ENCODE measurements around the gene PDE9A. TPM values are rescaled to one million over a fixed set of nuclear protein-coding genes. Genes with fewer than 3 reads are reported as not detected.
A peak's percentile ranks its signal among the peaks of the same experiment; 100 is the strongest.

PDE9A gene
- total RNA-seq, 5 donors from 2014 or later (not counting 1 experiment from before 2014, with no cell fraction given), result 11.5 to 18.3 (median 16.1) TPM

- H3K36me3 Mint-ChIP-seq, result peaks cover 21% of the 10 kb centered on the region
- H3K4me3 Mint-ChIP-seq, result no peak overlapping the region
- ATAC-seq (replicated peaks in 1 of 4), result no peak
- H3K27ac Mint-ChIP-seq, result peak overlapping the region in 1 of 2 donors; percentile 34
- no peaks in the 10 kb centered on the region for H3K27me3 Mint-ChIP-seq
- Histone ChIP-seq H3K27me3 (replicated peaks in 1 of 2; ENCODE audit: control insufficient read depth in 2 of 2, extremely low read depth in 1 of 2, insufficient read depth in 2 of 2, low read length in 1 of 2) (peaks cover 0 to 7% of the 10 kb centered on the region in 2 experiments), H3K4me3 (ENCODE audit: control insufficient read depth in 1 of 2, extremely low read depth in 1 of 2, low read length in 1 of 2) (no peak overlapping the region), H3K4me1 (ENCODE audit: control insufficient read depth in 1 of 2, extremely low read depth in 1 of 2, insufficient read depth in 2 of 2, low read length in 2 of 2) (no peaks in the 10 kb centered on the region), H3K36me3 (ENCODE audit: control insufficient read depth in 2 of 2, extremely low read depth in 1 of 2, insufficient read depth in 1 of 2, low read length in 1 of 2) (no peaks in the 10 kb centered on the region), H3K9me3 (no peaks in the 10 kb centered on the region), H3K27ac (ENCODE audit: low read length) (no peak overlapping the region)
- peaks cover 3 to 5% (median 4%) of the 10 kb centered on the region in 3 donors for H3K9me3 Mint-ChIP-seq
- peaks cover 2 to 17% (median 11%) of the 10 kb centered on the region in 3 donors for H3K4me1 Mint-ChIP-seq
- CTCF ChIA-PET, result no interaction called here
- 76% methylated on average over 12 of the region's 12 CpGs for WGBS (ENCODE audit: insufficient coverage)
- POLR2A ChIA-PET, result no interaction called here
- DNase-seq, result no peak
Observed at GRCh38 chr21:42724226-42724920, 71.0 kb downstream of the PDE9A start.

GRCh38 chr21:42725416-42725930, 72.1 kb downstream of the PDE9A start:
- H3K27ac Mint-ChIP-seq, result no peak overlapping the region
- WGBS (ENCODE audit: insufficient coverage), result 89% methylated on average over 10 of the region's 15 CpGs
- no peak overlapping the region for H3K4me3 Mint-ChIP-seq
- H3K27me3 ChIP-seq (replicated peaks in 1 of 2; ENCODE audit: control insufficient read depth in 2 of 2, extremely low read depth in 1 of 2, insufficient read depth in 2 of 2, low read length in 1 of 2), result peaks cover 0 to 7% of the 10 kb centered on the region in 2 experiments
- H3K27me3 Mint-ChIP-seq, result no peaks in the 10 kb centered on the region
- H3K9me3 ChIP-seq, result no peaks in the 10 kb centered on the region
- H3K4me1 ChIP-seq (ENCODE audit: control insufficient read depth in 1 of 2, extremely low read depth in 1 of 2, insufficient read depth in 2 of 2, low read length in 2 of 2), result no peaks in the 10 kb centered on the region
- ChIA-PET POLR2A (no interaction called here), CTCF (no interaction called here)
- H3K4me3 ChIP-seq (ENCODE audit: control insufficient read depth in 1 of 2, extremely low read depth in 1 of 2, low read length in 1 of 2), result no peak overlapping the region
- no peak for DNase-seq
- peaks cover 22% of the 10 kb centered on the region for H3K36me3 Mint-ChIP-seq
- H3K4me1 Mint-ChIP-seq, result peaks cover 2 to 17% (median 13%) of the 10 kb centered on the region in 3 donors
- H3K9me3 Mint-ChIP-seq, result peaks cover 3 to 10% (median 7%) of the 10 kb centered on the region in 3 donors
- no peak for ATAC-seq (replicated peaks in 1 of 4)
- no peak overlapping the region for H3K27ac ChIP-seq (ENCODE audit: low read length)
- no peaks in the 10 kb centered on the region for H3K36me3 ChIP-seq (ENCODE audit: control insufficient read depth in 2 of 2, extremely low read depth in 1 of 2, insufficient read depth in 1 of 2, low read length in 1 of 2)

- no peak overlapping the region for H3K27ac ChIP-seq (ENCODE audit: low read length)
- H3K4me3 Mint-ChIP-seq, result no peak overlapping the region
- WGBS (ENCODE audit: insufficient coverage), result 91% methylated on average over 10 of the region's 19 CpGs
- H3K9me3 ChIP-seq, result no peaks in the 10 kb centered on the region
- H3K27ac Mint-ChIP-seq, result no peak overlapping the region
- ATAC-seq (replicated peaks in 1 of 4) (no peak), DNase-seq (no peak)
- peaks cover 2 to 9% of the 10 kb centered on the region in 2 experiments for H3K4me1 ChIP-seq (ENCODE audit: control insufficient read depth in 1 of 2, extremely low read depth in 1 of 2, insufficient read depth in 2 of 2, low read length in 2 of 2)
- peaks cover 0 to 5% of the 10 kb centered on the region in 2 donors for H3K36me3 ChIP-seq (ENCODE audit: control insufficient read depth in 2 of 2, extremely low read depth in 1 of 2, insufficient read depth in 1 of 2, low read length in 1 of 2)
- POLR2A ChIA-PET, result no interaction called here
- peaks cover 35% of the 10 kb centered on the region for H3K36me3 Mint-ChIP-seq
- H3K4me1 Mint-ChIP-seq, result peaks cover 31 to 35% (median 32%) of the 10 kb centered on the region in 3 donors
- peaks cover 3 to 10% (median 7%) of the 10 kb centered on the region in 3 donors for H3K9me3 Mint-ChIP-seq
- CTCF ChIA-PET, result no interaction called here
- H3K27me3 Mint-ChIP-seq, result no peaks in the 10 kb centered on the region
- no peaks in the 10 kb centered on the region for H3K27me3 ChIP-seq (replicated peaks in 1 of 2; ENCODE audit: control insufficient read depth in 2 of 2, extremely low read depth in 1 of 2, insufficient read depth in 2 of 2, low read length in 1 of 2)
- H3K4me3 ChIP-seq (ENCODE audit: control insufficient read depth in 1 of 2, extremely low read depth in 1 of 2, low read length in 1 of 2), result no peak overlapping the region
Observed at GRCh38 chr21:42731264-42732032, 78.0 kb downstream of the PDE9A start.

GRCh38 chr21:42732033-42732410, 78.6 kb downstream of the PDE9A start:
- Mint-ChIP-seq H3K4me1 (peaks cover 34 to 41% (median 38%) of the 10 kb centered on the region in 3 donors), H3K36me3 (peaks cover 35% of the 10 kb centered on the region), H3K4me3 (no peak overlapping the region), H3K9me3 (peaks cover 3 to 10% (median 7%) of the 10 kb centered on the region in 3 donors), H3K27ac (no peak overlapping the region), H3K27me3 (no peaks in the 10 kb centered on the region)
- Histone ChIP-seq H3K4me1 (ENCODE audit: control insufficient read depth in 1 of 2, extremely low read depth in 1 of 2, insufficient read depth in 2 of 2, low read length in 2 of 2) (peaks cover 4 to 15% of the 10 kb centered on the region in 2 experiments), H3K27me3 (replicated peaks in 1 of 2; ENCODE audit: control insufficient read depth in 2 of 2, extremely low read depth in 1 of 2, insufficient read depth in 2 of 2, low read length in 1 of 2) (no peaks in the 10 kb centered on the region), H3K27ac (ENCODE audit: low read length) (no peak overlapping the region), H3K9me3 (no peaks in the 10 kb centered on the region), H3K36me3 (ENCODE audit: control insufficient read depth in 2 of 2, extremely low read depth in 1 of 2, insufficient read depth in 1 of 2, low read length in 1 of 2) (peaks cover 0 to 5% of the 10 kb centered on the region in 2 donors), H3K4me3 (ENCODE audit: control insufficient read depth in 1 of 2, extremely low read depth in 1 of 2, low read length in 1 of 2) (no peak overlapping the region)
- POLR2A ChIA-PET, result no interaction called here
- ATAC-seq (replicated peaks in 1 of 4), result no peak
- WGBS (ENCODE audit: insufficient coverage), result 85% methylated on average over 8 of the region's 12 CpGs
- DNase-seq, result no peak
- CTCF ChIA-PET, result no interaction called here

- Histone ChIP-seq H3K4me1 (ENCODE audit: control insufficient read depth in 1 of 2, extremely low read depth in 1 of 2, insufficient read depth in 2 of 2, low read length in 2 of 2) (peaks cover 12 to 25% of the 10 kb centered on the region in 2 experiments), H3K27me3 (replicated peaks in 1 of 2; ENCODE audit: control insufficient read depth in 2 of 2, extremely low read depth in 1 of 2, insufficient read depth in 2 of 2, low read length in 1 of 2) (no peaks in the 10 kb centered on the region), H3K4me3 (ENCODE audit: control insufficient read depth in 1 of 2, extremely low read depth in 1 of 2, low read length in 1 of 2) (no peak overlapping the region), H3K36me3 (ENCODE audit: control insufficient read depth in 2 of 2, extremely low read depth in 1 of 2, insufficient read depth in 1 of 2, low read length in 1 of 2) (peaks cover 0 to 5% of the 10 kb centered on the region in 2 donors), H3K9me3 (no peaks in the 10 kb centered on the region), H3K27ac (ENCODE audit: low read length) (no peak overlapping the region)
- peak in 1 of 35 experiments; percentile 3 for DNase-seq
- 91% methylated on average over 4 of the region's 7 CpGs for WGBS (ENCODE audit: insufficient coverage)
- no peak overlapping the region for H3K4me3 Mint-ChIP-seq
- H3K27ac Mint-ChIP-seq, result peak overlapping the region; percentile 32 to 55
- H3K4me1 Mint-ChIP-seq, result peaks cover 45 to 52% (median 49%) of the 10 kb centered on the region in 3 donors
- H3K27me3 Mint-ChIP-seq, result no peaks in the 10 kb centered on the region
- no peak for ATAC-seq (replicated peaks in 1 of 4)
- peaks cover 3 to 10% (median 7%) of the 10 kb centered on the region in 3 donors for H3K9me3 Mint-ChIP-seq
- ChIA-PET CTCF (no interaction called here), POLR2A (no interaction called here)
- peaks cover 35% of the 10 kb centered on the region for H3K36me3 Mint-ChIP-seq
Observed at GRCh38 chr21:42733037-42733627, 79.7 kb downstream of the PDE9A start.

- peaks cover 51 to 58% (median 56%) of the 10 kb centered on the region in 3 donors for H3K4me1 Mint-ChIP-seq
- 100% methylated on average over 1 of the region's 7 CpGs for WGBS (ENCODE audit: insufficient coverage)
- Histone ChIP-seq H3K9me3 (no peaks in the 10 kb centered on the region), H3K4me3 (ENCODE audit: control insufficient read depth in 1 of 2, extremely low read depth in 1 of 2, low read length in 1 of 2) (no peak overlapping the region), H3K4me1 (ENCODE audit: control insufficient read depth in 1 of 2, extremely low read depth in 1 of 2, insufficient read depth in 2 of 2, low read length in 2 of 2) (peaks cover 15 to 33% of the 10 kb centered on the region in 2 experiments), H3K27me3 (replicated peaks in 1 of 2; ENCODE audit: control insufficient read depth in 2 of 2, extremely low read depth in 1 of 2, insufficient read depth in 2 of 2, low read length in 1 of 2) (no peaks in the 10 kb centered on the region), H3K27ac (ENCODE audit: low read length) (peak overlapping the region; percentile 8), H3K36me3 (ENCODE audit: control insufficient read depth in 2 of 2, extremely low read depth in 1 of 2, insufficient read depth in 1 of 2, low read length in 1 of 2) (peaks cover 0 to 5% of the 10 kb centered on the region in 2 donors)
- no peaks in the 10 kb centered on the region for H3K27me3 Mint-ChIP-seq
- H3K36me3 Mint-ChIP-seq, result peaks cover 34% of the 10 kb centered on the region
- CTCF ChIA-PET, result no interaction called here
- peak overlapping the region in 1 of 3 donors; percentile 14 for H3K4me3 Mint-ChIP-seq
- DNase-seq, result peak in 1 of 35 experiments; percentile 3
- ATAC-seq (replicated peaks in 1 of 4), result no peak
- peak overlapping the region; percentile 93 to 94 for H3K27ac Mint-ChIP-seq
- H3K9me3 Mint-ChIP-seq, result peaks cover 2 to 10% (median 7%) of the 10 kb centered on the region in 3 donors
- POLR2A ChIA-PET, result interaction anchor here in 1 of 2 donors (0.6 kb wide), 1 partner anchor 154 kb away, joined by 3 read pairs; no protein-coding TSS in a partner anchor
Observed at GRCh38 chr21:42733874-42734273, 80.5 kb downstream of the PDE9A start.

Measured in T-cell (primary cell).